Esophagus muscularis mucosa (tissue), 4 donors: Measurements from ENCODE around the gene CFAP99. TPM values are rescaled to one million over a fixed set of nuclear protein-coding genes. Genes with fewer than 3 reads are reported as not detected.

Source experiments
- DNase-seq: peaks from one replicate; pipeline ENCODE4 v3.0.0-alpha.2; 2017; ENCODE audit errors: extremely low spot score
- H3K27ac ChIP-seq, 4 donors: fragments of 200-600 bp; sonication (generic); replicated peaks in 1 of 4; 1 replicate in 3 of 4; 2 replicates in 1 of 4; pipeline ENCODE4 v1.5.1; 2016 to 2019; ENCODE audit warnings: mild to moderate bottlenecking in 1 of 4
- H3K27me3 ChIP-seq, 4 donors: fragments of 200-600 bp; sonication (generic); one replicate each; pipeline versions ENCODE4 v1.5.1 to v1.6.0; 2016 to 2019
- H3K36me3 ChIP-seq, 4 donors: fragments of 200-600 bp; sonication (generic); one replicate each; pipeline ENCODE4 v1.5.1; 2016 to 2019
- H3K4me1 ChIP-seq, 4 donors: fragments of 200-600 bp; sonication (generic); one replicate each; pipeline ENCODE4 v1.5.1; 2016 to 2019
- H3K4me3 ChIP-seq, 4 donors: fragments of 200-600 bp; sonication (generic); 1 replicate in 2 of 4; 2 replicates in 2 of 4; pipeline ENCODE4 v1.5.1; 2016 to 2019; ENCODE audit warnings: mild to moderate bottlenecking in 4 of 4, moderate library complexity in 1 of 4
- H3K9me3 ChIP-seq, 4 donors: fragments of 200-600 bp; sonication (generic); 1 replicate in 3 of 4; 2 replicates in 1 of 4; pipeline ENCODE4 v1.5.1; 2016 to 2019
- CTCF ChIP-seq, 3 experiments: fragments of 200-600 bp in 2 of 3; fragments of 450-650 bp in 1 of 3; sonication (generic) in 2 of 3; IDR thresholded peaks; one replicate each; pipeline ENCODE4 v1.5.1; 2017 to 2019; ENCODE audit warnings: antibody characterized with exemption in 3 of 3, mild to moderate bottlenecking in 2 of 3, moderate library complexity in 1 of 3
- EP300 ChIP-seq: sonication (generic); formaldehyde crosslinking; IDR thresholded peaks from one replicate; pipeline ENCODE4 v1.6.1; 2017; ENCODE audit warnings: antibody characterized with exemption
- POLR2A ChIP-seq: fragments of 450-650 bp; IDR thresholded peaks from one replicate; pipeline ENCODE4 v1.6.1; 2017; ENCODE audit warnings: antibody characterized with exemption, moderate library complexity, mild to moderate bottlenecking, low read depth
- POLR2AphosphoS5 ChIP-seq, 2 donors: sonication (generic); formaldehyde crosslinking; IDR thresholded peaks; one replicate each; pipeline ENCODE4 v1.6.1; 2017; ENCODE audit warnings: antibody characterized with exemption in 2 of 2
- WGBS: methylation state at CpG from one replicate; pipeline ENCODE4 v1.1.5; 2018; 5-methylcytosine and 5-hydroxymethylcytosine counted together
- intact Hi-C: fragments of 100-400 bp; cut with DNase I; formaldehyde crosslinking; loops from one replicate; pipeline ENCODE4 v1.15.1; 2023
- total RNA-seq, 4 donors: library from RNA; depleted of rRNA; stranded (reverse); fragments of >200 nt; gene quantifications; one replicate each; pipeline versions ENCODE4 v1.1.0 to v1.2.1, GENCODE V29; 2016

Gene CFAP99
- total RNA-seq, 4 donors from 2014 or later: 1.5 TPM; not detected in 3

GRCh38 chr4:2484185-2484584 lies 65.4 kb downstream of the CFAP99 start:
- intact Hi-C loops: no loop called here
- Histone ChIP-seq H3K4me1 (peaks cover 77 to 98% (median 87%) of the 10 kb centered on the region in 4 donors), H3K27me3 (no peaks in the 10 kb centered on the region), H3K9me3 (no peaks in the 10 kb centered on the region), H3K4me3 (no peak overlapping the region), H3K36me3 (peaks cover 0 to 4% (median 0%) of the 10 kb centered on the region in 4 donors), H3K27ac (peak overlapping the region in 2 of 4 donors; percentile 55 to 81)
- DNase-seq: no peak
- WGBS: 76% methylated on average over 6 of the region's 6 CpGs
- TF ChIP-seq EP300: no peak

- Histone ChIP-seq H3K4me3 (no peak overlapping the region), H3K36me3 (peaks cover 0 to 8% (median under 1%) of the 10 kb centered on the region in 4 donors), H3K27ac (peak overlapping the region; percentile 38 to 55 (median 52)), H3K4me1 (peaks cover 80 to 98% (median 89%) of the 10 kb centered on the region in 4 donors), H3K9me3 (no peaks in the 10 kb centered on the region), H3K27me3 (no peaks in the 10 kb centered on the region)
- DNase-seq: peak; percentile 94
- WGBS: 40% methylated on average over 11 of the region's 11 CpGs
- TF ChIP-seq POLR2AphosphoS5 (IDR thresholded peaks at IDR 0.05) (peak in 1 of 2 donors; percentile 39), POLR2A (no peak)
- intact Hi-C loops: no loop called here
Measured at GRCh38 chr4:2484993-2485392, 66.2 kb downstream of the CFAP99 start.

GRCh38 chr4:2485956-2486355 lies 67.2 kb downstream of the CFAP99 start:
- intact Hi-C loops: no loop called here
- Histone ChIP-seq H3K27me3 (no peaks in the 10 kb centered on the region), H3K36me3 (peaks cover 6 to 15% (median 9%) of the 10 kb centered on the region in 4 donors), H3K4me3 (no peak overlapping the region), H3K4me1 (peaks cover 77 to 96% (median 86%) of the 10 kb centered on the region in 4 donors), H3K9me3 (no peaks in the 10 kb centered on the region), H3K27ac (peak overlapping the region in 2 of 4 donors; percentile 42 to 54)
- WGBS: 92% methylated on average over 4 of the region's 4 CpGs
- TF ChIP-seq POLR2AphosphoS5 (IDR thresholded peaks at IDR 0.05) (no peak), POLR2A (no peak), CTCF (IDR thresholded peaks at IDR 0.05) (no peak), EP300 (no peak)
- no peak for DNase-seq

GRCh38 chr4:2486981-2487380 lies 68.2 kb downstream of the CFAP99 start:
- 94% methylated on average over 6 of the region's 6 CpGs for WGBS
- H3K9me3 ChIP-seq: no peaks in the 10 kb centered on the region
- no peak for TF ChIP-seq POLR2A
- no peak for TF ChIP-seq EP300
- no peak for TF ChIP-seq CTCF (IDR thresholded peaks at IDR 0.05)
- peaks cover 67 to 86% (median 77%) of the 10 kb centered on the region in 4 donors for H3K4me1 ChIP-seq
- no peaks in the 10 kb centered on the region for H3K27me3 ChIP-seq
- no peak overlapping the region for H3K4me3 ChIP-seq
- no peak for DNase-seq
- peaks cover 16 to 25% (median 20%) of the 10 kb centered on the region in 4 donors for H3K36me3 ChIP-seq
- H3K27ac ChIP-seq: no peak overlapping the region
- intact Hi-C loops: no loop called here

GRCh38 chr4:2487632-2488031 lies 68.9 kb downstream of the CFAP99 start:
- H3K4me1 ChIP-seq: peaks cover 60 to 80% (median 74%) of the 10 kb centered on the region in 4 donors
- 95% methylated on average over 6 of the region's 6 CpGs for WGBS
- no peak overlapping the region for H3K4me3 ChIP-seq
- H3K27me3 ChIP-seq: no peaks in the 10 kb centered on the region
- no peaks in the 10 kb centered on the region for H3K9me3 ChIP-seq
- intact Hi-C loops: no loop called here
- H3K36me3 ChIP-seq: peaks cover 20 to 32% (median 26%) of the 10 kb centered on the region in 4 donors
- H3K27ac ChIP-seq: no peak overlapping the region
- TF ChIP-seq CTCF (IDR thresholded peaks at IDR 0.05) (no peak), POLR2A (no peak), POLR2AphosphoS5 (IDR thresholded peaks at IDR 0.05) (no peak), EP300 (no peak)
- DNase-seq: no peak
